GM21515 (cell line): ENCODE results near the gene ICAM1.

Source experiments
- ATAC-seq: cut with Tn5 transposase; IDR thresholded peaks from one replicate; pipeline ENCODE4 v1.9.1; 2021; ENCODE audit not compliant: unreplicated experiment

The ICAM1 gene

GRCh38 chr19:10292789-10293636 is 22.1 kb downstream of the ICAM1 start:
- ATAC-seq, result no peak

DNA sequence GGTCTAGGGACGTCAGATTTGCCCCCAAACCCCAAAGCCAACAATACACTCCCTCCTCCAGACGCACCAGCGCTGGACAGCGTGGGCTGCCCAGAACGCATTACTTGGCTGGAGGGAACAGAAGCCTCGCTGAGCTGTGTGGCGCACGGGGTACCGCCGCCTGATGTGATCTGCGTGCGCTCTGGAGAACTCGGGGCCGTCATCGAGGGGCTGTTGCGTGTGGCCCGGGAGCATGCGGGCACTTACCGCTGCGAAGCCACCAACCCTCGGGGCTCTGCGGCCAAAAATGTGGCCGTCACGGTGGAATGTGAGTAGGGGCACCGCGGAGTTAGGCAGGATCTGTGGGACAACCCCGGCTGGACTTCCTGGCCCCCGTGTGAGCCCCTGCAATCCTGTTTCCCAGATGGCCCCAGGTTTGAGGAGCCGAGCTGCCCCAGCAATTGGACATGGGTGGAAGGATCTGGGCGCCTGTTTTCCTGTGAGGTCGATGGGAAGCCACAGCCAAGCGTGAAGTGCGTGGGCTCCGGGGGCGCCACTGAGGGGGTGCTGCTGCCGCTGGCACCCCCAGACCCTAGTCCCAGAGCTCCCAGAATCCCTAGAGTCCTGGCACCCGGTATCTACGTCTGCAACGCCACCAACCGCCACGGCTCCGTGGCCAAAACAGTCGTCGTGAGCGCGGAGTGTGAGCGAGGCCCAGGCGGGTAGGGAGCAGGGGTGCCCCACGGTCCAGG is 22.9 kb downstream of the ICAM1 start:
- no peak for ATAC-seq

DNA sequence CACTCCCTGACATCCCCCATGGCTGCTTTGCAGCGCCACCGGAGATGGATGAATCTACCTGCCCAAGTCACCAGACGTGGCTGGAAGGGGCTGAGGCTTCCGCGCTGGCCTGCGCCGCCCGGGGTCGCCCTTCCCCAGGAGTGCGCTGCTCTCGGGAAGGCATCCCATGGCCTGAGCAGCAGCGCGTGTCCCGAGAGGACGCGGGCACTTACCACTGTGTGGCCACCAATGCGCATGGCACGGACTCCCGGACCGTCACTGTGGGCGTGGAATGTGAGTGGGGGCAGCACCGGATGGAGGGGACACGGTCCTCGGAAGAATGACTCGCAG is 23.4 kb downstream of the ICAM1 start:
- no peak for ATAC-seq

DNA sequence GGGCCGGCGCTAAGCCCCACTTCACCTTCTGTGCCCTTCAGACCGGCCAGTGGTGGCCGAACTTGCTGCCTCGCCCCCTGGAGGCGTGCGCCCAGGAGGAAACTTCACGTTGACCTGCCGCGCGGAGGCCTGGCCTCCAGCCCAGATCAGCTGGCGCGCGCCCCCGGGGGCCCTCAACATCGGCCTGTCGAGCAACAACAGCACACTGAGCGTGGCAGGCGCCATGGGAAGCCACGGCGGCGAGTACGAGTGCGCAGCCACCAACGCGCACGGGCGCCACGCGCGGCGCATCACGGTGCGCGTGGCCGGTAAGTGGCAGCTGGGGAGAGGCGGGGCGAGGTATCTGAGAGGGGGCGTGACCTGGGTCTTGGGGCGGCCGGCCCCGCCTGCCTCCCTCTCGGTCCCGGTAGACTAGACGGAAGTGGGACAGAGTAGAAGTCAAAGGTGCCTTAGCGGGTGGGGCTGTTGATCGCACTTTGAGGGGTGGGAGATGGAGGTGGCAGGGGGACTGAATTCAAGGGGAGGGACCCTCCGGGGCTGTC is 24.5 kb downstream of the ICAM1 start:
- no peak for ATAC-seq

- no peak for ATAC-seq
Measured at GRCh38 chr19:10295847-10296591, 25.1 kb downstream of the ICAM1 start.

- ATAC-seq, result no peak
Measured at GRCh38 chr19:10299545-10300458, 28.9 kb downstream of the ICAM1 start.

- no peak for ATAC-seq
Measured at GRCh38 chr19:10305139-10305806, 34.4 kb downstream of the ICAM1 start.

DNA sequence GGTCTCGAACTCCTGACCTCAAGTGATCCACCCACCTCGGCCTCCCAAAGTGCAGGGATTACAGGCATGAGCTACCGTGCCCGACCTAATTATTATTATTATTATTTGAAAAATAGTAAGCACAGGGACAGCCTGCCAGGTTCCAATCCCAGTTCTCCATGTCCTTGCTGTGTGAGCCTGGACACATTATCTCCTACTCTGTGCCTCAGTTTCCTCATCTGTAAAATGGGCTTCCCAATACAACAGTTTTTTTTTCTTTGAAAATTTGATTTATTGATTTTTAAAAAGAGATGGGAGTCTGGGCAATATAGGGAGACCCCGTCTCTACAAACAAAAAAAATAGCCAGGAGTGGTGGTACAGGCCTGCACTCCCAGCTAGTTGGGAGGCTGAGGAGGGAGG is 35.4 kb downstream of the ICAM1 start:
- ATAC-seq, result no peak

DNA sequence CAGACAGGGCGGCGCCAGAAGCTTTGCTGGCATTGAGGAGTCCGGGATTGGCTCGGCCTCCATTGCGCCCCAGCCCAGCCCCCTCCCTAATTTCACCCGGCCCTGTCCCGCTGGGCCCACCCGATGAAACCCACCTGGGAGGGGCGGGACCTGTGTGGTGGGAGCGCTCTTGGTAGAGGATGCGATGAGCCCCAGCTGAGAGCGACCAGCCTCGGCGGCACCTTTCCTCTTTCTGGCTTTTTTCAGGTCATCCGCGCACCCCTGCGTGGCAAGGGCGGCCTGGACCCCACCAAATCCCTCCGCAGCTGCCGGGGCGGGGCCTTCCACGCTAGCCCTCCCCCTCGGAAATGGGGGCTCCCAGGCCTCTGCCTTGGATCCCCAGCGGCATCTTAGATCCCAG is 38.5 kb downstream of the ICAM1 start, which contains the start of gene ZGLP1:
ZGLP1 (minus strand) TSS at position 393 of the 400 bp plus-strand sequence.
- no peak for ATAC-seq

DNA sequence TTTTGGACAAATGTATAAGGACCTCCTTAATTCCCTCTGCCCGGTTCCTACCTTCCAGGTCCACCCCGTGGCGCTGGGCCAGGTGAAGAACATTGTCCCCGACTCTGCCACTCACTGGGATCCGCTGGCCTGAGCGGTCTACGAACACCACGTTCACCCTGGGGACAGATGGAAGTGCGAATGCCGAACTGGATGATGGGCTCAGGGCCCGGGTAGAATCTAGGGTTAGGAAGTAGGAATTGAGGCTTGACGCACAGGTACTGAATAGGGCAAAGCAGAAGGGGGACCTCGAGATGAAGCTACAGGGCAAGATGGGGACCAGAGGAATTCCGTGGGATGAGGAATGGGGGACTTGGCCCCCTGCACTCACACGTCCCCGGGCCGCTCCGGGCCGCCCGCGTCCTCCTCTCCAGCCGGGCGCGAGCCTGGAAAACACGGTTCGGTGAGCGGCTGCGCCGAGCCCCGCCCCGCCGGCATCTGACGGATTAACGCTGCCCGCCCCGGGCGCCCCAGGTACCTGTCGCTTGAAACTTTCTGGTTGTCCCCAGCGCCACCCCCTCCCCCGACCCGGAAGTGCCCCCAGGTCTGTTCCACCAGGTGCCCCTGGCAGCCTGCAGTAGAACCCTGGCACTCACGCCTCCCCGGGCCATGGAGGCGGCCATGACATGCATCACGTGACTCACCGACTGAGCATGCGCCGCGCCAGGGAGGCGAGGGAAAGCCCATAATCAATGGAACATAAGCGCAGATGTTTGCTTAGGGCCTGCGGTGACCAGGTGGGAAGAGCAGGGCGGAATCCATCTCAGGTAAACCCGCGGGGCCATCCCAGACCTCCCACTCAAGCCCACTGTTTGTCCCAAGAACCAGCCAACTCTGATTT is 44.7 kb downstream of the ICAM1 start, which contains the start of gene FDX2:
FDX2 (minus strand) TSS at position 681 of the 880 bp plus-strand sequence; CDS start at position 662, 19 bp downstream.
- peak; percentile 59 for ATAC-seq

- peak; percentile 6 for ATAC-seq
Measured at GRCh38 chr19:10316229-10317044, 45.5 kb downstream of the ICAM1 start.

DNA sequence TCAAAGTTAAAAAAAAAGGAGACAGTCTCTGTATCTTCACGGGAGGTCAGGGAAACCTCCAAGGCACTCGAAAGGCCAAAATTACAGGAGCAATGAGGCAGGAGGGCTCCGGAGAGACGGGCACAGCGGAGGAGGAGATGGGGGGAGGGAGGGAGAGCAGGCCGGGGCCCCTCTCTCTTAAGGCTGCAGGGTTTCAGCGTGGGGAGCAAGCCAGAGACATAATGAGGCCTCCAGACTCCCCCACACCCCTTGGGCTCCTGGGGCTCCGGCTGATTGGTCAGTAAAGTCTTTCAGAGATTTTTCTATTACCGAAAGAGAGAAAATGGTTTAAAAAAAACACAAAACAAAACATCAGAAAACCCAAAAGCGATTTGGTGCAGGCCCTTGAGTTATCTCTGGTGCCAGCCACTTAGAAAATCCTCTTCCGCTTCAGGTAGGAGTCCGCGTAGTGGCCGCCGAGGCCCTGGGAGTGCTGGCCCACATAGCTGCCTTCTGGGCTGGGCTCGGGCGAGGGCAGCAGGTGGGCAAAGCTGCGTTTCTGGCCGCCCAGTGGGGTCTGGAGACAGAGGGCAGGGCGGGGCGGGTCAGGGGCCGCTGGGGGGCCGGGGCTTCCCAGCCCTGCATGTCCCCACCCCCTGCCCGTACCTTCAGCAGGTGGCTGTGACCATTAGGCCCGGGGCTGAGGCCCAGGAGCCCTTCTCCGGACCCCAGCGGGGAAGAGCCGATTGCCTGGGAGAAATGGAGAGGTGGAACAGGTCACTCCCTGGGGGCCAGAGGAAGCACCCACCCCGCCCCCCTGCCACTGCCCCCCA is 46.3 kb downstream of the ICAM1 start:
- no peak for ATAC-seq

DNA sequence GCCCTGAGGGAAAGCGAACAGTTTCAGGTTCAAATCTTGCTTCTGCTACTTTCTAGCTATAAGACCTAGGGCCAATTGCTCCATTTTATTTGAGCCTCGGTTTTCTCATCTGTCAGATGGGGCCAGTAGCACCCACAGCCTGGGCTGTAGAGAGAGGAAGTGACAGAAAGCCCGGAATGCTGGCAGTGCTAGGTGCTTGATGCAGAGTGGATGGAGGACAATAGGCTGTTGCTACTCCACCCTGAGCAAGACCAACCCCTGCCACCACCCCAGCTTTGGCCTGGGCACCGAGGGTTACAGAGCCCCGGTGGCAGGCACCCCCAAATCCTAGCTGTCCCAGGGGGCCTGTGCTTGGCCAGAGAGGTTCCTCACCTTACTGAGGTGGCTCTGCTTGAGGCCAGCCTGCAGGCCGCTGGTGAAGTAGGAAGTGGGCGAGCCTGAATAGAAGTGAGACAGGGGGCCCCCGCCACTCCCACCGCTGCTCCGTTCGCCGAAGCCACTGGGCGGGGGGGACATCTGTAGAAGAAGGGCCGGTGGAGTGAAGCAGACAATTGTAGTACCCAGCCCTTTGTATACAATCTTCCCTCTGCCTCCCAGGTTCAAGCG is 47.0 kb downstream of the ICAM1 start:
- no peak for ATAC-seq

DNA sequence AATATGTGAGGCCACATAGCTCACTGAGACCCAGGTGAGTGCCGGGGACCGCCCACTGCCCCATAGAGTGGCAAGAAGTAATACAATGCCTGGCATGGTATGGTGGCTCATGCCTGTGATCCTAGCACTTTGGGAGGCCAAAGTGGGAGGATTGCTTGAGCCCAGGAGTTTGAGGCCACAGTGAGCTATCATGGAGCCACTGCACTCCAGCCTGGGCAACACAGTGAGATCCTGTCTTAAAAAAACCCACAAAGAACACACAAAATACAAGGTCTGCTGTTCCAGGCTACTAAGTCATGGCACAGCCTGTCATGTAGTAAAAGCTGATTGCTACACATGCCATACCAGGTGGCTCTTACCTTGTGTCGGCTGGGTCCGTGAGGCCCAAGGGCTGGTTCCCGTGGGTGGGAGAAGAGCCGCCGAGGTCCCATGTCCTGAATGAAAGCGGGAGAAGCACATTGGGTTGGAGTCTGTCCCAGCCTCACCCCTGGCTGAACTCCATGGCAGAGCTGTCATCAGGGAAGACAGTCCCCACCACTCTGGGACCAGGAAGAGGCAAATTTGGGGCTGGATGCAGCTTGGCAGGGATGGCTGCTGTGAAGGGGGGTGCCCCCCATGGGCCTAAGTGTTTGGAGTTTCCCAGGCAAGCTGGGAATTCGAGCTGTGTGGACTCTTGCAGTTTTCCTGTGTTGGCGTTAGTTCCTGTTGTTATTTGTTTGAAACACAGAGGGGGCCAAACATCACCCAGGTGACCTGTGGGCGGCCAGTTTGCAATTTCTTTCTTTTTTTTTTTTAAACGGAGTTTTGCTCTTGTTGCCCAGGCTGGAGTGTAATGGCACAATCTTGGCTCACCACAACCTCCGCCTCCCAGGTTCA is 48.1 kb downstream of the ICAM1 start:
- no peak for ATAC-seq

DNA sequence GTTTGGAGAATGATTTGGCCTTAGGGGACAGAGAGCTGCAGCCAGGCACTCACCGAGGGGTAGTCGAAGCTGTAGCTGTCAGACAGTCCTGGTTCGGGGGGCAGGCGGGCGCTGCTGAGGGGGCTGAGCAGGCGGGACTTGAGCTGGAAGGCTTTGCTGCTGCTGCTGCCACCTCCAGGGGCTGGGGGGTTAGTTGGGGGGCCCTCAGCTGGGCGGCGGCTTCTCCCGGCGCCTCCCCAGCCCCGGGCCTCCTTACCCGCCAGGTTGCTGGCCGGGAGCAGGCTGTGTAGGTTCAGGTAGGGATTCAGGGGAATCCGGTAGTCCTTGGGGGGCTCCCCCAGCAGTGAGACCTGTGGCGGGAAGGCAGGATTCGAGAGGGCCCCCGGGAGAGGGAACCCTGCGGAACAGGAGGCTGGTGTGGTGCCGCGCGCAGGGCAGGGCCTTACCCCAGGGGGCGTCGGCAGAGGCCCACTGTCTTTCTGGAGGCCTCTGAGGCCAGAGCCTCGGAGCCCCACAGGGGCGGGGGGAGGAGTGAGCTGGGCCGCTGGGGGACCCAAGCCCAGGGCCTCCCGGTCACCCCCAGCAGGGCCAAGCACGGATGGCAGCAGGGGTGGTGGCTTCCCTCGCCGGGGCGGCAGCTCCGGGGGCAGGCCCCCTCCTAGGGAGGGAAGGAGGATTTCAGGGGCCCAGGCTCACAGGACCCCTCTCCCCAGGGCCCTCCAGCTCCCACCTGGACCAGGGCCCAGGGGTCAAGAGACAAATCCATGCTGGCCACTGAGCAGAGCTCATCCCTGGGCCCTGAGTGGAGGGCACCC is 49.9 kb downstream of the ICAM1 start:
- ATAC-seq, result no peak
